ENCODE results near the gene RPL31.
"Not testable (repeated sequence)": the region's sequence is repeated elsewhere in the genome, so short reads cannot be mapped to it uniquely, and the experiment has no call there.

RPL31 gene

GRCh38 chr2:101047075-101047766 lies 45.1 kb downstream of the RPL31 start:
- no peak for DNase-seq (ENCODE audit: low spot score)
- in situ Hi-C loops (cut with MboI; ENCODE audit: low pct_unique_long_range_greater_than_20kb, low sequenced_read_pairs, unreplicated experiment): loop anchor here (25.0 kb wide), 1 partner anchor 115 kb away; the partner anchor contains the start of gene TBC1D8

GRCh38 chr2:101047774-101048173 lies 45.7 kb downstream of the RPL31 start:
- in situ Hi-C loops (cut with MboI; ENCODE audit: low pct_unique_long_range_greater_than_20kb, low sequenced_read_pairs, unreplicated experiment): loop anchor here (25.0 kb wide), 1 partner anchor 115 kb away; the partner anchor contains the start of gene TBC1D8
- DNase-seq (ENCODE audit: low spot score): no peak
- TF ChIP-seq CTCF (IDR thresholded peaks at IDR 0.05; ENCODE audit: extremely low read depth, insufficient read depth, missing control alignments): no peak

More at GRCh38 chr2:101047075-101047766, 45.1 kb downstream of the RPL31 start:
- no peak for TF ChIP-seq CTCF (IDR thresholded peaks at IDR 0.05; ENCODE audit: extremely low read depth, insufficient read depth, missing control alignments)

- DNase-seq (ENCODE audit: low spot score): no peak
- TF ChIP-seq CTCF (IDR thresholded peaks at IDR 0.05; ENCODE audit: extremely low read depth, insufficient read depth, missing control alignments): no peak
- in situ Hi-C loops (cut with MboI; ENCODE audit: low pct_unique_long_range_greater_than_20kb, low sequenced_read_pairs, unreplicated experiment): loop anchor here (25.0 kb wide), 1 partner anchor 114 kb away; the partner anchor contains the start of gene TBC1D8
Measured at GRCh38 chr2:101048756-101049155, 46.7 kb downstream of the RPL31 start.

- in situ Hi-C loops (cut with MboI; ENCODE audit: low pct_unique_long_range_greater_than_20kb, low sequenced_read_pairs, unreplicated experiment); DNase-seq (ENCODE audit: low spot score): not testable (repeated sequence)
Measured at GRCh38 chr2:101050886-101051285, 48.8 kb downstream of the RPL31 start.

- TF ChIP-seq CTCF (IDR thresholded peaks at IDR 0.05; ENCODE audit: extremely low read depth, insufficient read depth, missing control alignments): no peak
- DNase-seq (ENCODE audit: low spot score): no peak
- in situ Hi-C loops (cut with MboI; ENCODE audit: low pct_unique_long_range_greater_than_20kb, low sequenced_read_pairs, unreplicated experiment): no loop called here
Measured at GRCh38 chr2:101052147-101052546, 50.1 kb downstream of the RPL31 start.

GRCh38 chr2:101053117-101053516 lies 51.0 kb downstream of the RPL31 start:
- in situ Hi-C loops (cut with MboI; ENCODE audit: low pct_unique_long_range_greater_than_20kb, low sequenced_read_pairs, unreplicated experiment): no loop called here
- no peak for DNase-seq (ENCODE audit: low spot score)
- TF ChIP-seq CTCF (IDR thresholded peaks at IDR 0.05; ENCODE audit: extremely low read depth, insufficient read depth, missing control alignments): no peak

All from GM13977 (cell line).